Muscle layer of colon (tissue), 2 donors: ENCODE measurements around the gene OSBPL5.

ENCODE experiments used
- H3K27ac ChIP-seq: one replicate; pipeline ENCODE4 v1.7.0; 2013; ENCODE audit warnings: low read depth, mild to moderate bottlenecking, low read length, moderate library complexity
- H3K27me3 ChIP-seq, 2 donors: one replicate each; pipeline ENCODE4 v1.7.0; 2013; ENCODE audit warnings: low read length in 2 of 2, mild to moderate bottlenecking in 2 of 2; ENCODE audit not compliant: insufficient read depth in 2 of 2, control insufficient read depth in 1 of 2
- H3K36me3 ChIP-seq: one replicate; pipeline ENCODE4 v1.7.0; 2013; ENCODE audit warnings: mild to moderate bottlenecking, low read length; ENCODE audit not compliant: insufficient read depth
- H3K4me1 ChIP-seq: one replicate; pipeline ENCODE4 v1.7.0; 2013; ENCODE audit warnings: mild to moderate bottlenecking, low read length; ENCODE audit not compliant: insufficient read depth
- H3K4me3 ChIP-seq, 2 donors: one replicate each; pipeline ENCODE4 v1.7.0; 2013; ENCODE audit warnings: low read length in 2 of 2, low read depth in 1 of 2, mild to moderate bottlenecking in 1 of 2, moderate library complexity in 1 of 2
- H3K9ac ChIP-seq: one replicate; pipeline ENCODE4 v1.7.0; 2013; ENCODE audit warnings: low read length
- H3K9me3 ChIP-seq: one replicate; pipeline ENCODE4 v1.7.0; 2013; ENCODE audit warnings: mild to moderate bottlenecking, low read length
- donor health status: abdominal sarcoma.
- donor health status: Adenocarcinoma of cecum.

The OSBPL5 gene

GRCh38 chr11:3165916-3166267, 782 bp upstream of the OSBPL5 start:
- Histone ChIP-seq H3K9me3 (no peaks in the 10 kb centered on the region), H3K36me3 (no peaks in the 10 kb centered on the region), H3K4me3 (no peak overlapping the region), H3K4me1 (peaks cover 53% of the 10 kb centered on the region), H3K9ac (peak overlapping the region; percentile 49), H3K27ac (no peak overlapping the region), H3K27me3 (peaks cover 0 to 5% of the 10 kb centered on the region in 2 donors)

DNA sequence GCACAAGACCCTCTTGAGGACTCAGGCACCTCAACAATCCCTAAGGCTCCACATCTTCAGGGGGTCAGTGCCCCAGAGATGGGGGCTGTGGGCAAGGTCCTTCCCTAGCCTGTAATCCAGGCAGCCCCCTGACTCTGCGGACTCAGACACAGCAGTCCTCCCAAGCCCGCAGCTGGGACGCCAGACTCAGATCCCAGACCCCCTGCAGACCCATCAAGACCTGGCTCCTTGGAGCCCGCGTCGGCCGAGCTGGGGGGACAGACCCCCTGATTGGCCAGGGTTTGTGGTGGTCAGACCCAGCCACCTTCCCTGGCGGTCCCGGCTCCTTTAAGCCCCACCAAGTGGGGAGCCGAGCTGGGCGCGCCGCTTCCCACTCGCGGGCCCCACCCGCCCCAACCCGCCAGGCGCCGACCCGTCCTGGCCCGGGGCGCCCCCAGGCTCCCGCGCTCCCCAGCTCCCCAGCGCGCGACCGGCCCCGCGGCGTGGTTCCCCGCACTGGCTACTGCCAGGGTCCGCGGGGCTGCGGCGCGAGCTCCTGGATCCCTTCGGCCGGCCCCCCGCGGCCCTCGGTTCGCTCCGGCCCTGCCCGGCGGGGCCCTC, 458 bp downstream of the OSBPL5 start:
- Histone ChIP-seq H3K9ac (peak overlapping the region; percentile 91), H3K27ac (peak overlapping the region; percentile 76), H3K4me1 (peaks cover 50% of the 10 kb centered on the region), H3K4me3 (peak overlapping the region; percentile 10 to 91), H3K27me3 (no peaks in the 10 kb centered on the region), H3K36me3 (no peaks in the 10 kb centered on the region), H3K9me3 (no peaks in the 10 kb centered on the region)

GRCh38 chr11:3164138-3164551, 965 bp downstream of the OSBPL5 start:
- H3K4me1 ChIP-seq = peaks cover 50% of the 10 kb centered on the region
- peak overlapping the region; percentile 91 for H3K9ac ChIP-seq
- H3K27me3 ChIP-seq = no peaks in the 10 kb centered on the region
- peak overlapping the region; percentile 10 to 91 for H3K4me3 ChIP-seq
- H3K27ac ChIP-seq = peak overlapping the region; percentile 76
- no peaks in the 10 kb centered on the region for H3K36me3 ChIP-seq
- no peaks in the 10 kb centered on the region for H3K9me3 ChIP-seq

GRCh38 chr11:3163241-3163981, 1.7 kb downstream of the OSBPL5 start:
- Histone ChIP-seq H3K4me1 (peaks cover 54% of the 10 kb centered on the region), H3K9me3 (no peaks in the 10 kb centered on the region), H3K27ac (peak overlapping the region; percentile 76), H3K27me3 (no peaks in the 10 kb centered on the region), H3K9ac (peak overlapping the region; percentile 91), H3K4me3 (peak overlapping the region; percentile 10 to 91), H3K36me3 (no peaks in the 10 kb centered on the region)

DNA sequence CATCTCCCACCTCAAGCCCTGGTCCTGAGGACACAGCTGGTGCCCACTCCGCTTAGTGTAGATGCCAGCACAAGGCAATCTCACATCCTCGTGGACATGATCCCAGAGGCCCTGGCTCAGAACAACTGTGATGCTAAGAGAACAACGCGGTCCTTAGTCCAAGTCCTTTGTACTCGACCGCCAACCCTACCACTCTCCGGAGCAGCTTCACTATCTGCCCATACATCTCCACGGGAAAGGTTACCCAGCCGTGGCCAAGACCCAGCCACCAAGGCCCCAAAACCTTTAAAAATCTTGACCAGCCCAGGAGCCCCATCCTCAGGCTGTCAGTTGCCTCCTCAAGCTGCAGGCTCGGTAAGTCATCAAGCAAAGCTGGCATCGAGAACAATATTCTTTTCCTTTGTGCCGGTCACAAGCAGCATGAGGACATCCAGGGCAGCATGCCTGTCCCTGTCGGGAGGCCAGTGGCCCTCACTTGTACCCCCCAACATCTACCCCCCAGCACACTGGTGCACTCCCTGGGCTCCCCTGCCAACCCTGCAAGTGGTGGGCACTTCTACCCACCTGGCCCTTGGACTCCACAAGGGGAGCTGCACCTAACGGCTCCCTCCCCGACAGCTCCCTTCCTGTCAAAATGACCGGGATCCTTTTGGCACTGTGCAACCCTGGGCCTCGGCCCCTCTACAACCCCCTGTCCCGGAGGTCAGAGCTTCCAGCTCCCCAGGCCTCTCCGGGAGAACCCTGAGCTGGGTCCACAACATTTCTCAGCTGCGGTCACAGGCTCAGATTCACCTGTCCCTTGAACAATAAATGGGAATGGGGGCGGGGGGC, 2.5 kb downstream of the OSBPL5 start:
- Histone ChIP-seq H3K27me3 (no peaks in the 10 kb centered on the region), H3K4me1 (peaks cover 59% of the 10 kb centered on the region), H3K36me3 (no peaks in the 10 kb centered on the region), H3K9me3 (no peaks in the 10 kb centered on the region), H3K9ac (no peak overlapping the region), H3K4me3 (peak overlapping the region in 1 of 2 donors; percentile 3), H3K27ac (peak overlapping the region; percentile 53)

GRCh38 chr11:3161720-3162409, 3.2 kb downstream of the OSBPL5 start:
- Histone ChIP-seq H3K4me3 (peak overlapping the region in 1 of 2 donors; percentile 61), H3K27ac (peak overlapping the region; percentile 93), H3K36me3 (no peaks in the 10 kb centered on the region), H3K4me1 (peaks cover 66% of the 10 kb centered on the region), H3K9ac (no peak overlapping the region), H3K9me3 (no peaks in the 10 kb centered on the region), H3K27me3 (no peaks in the 10 kb centered on the region)

DNA sequence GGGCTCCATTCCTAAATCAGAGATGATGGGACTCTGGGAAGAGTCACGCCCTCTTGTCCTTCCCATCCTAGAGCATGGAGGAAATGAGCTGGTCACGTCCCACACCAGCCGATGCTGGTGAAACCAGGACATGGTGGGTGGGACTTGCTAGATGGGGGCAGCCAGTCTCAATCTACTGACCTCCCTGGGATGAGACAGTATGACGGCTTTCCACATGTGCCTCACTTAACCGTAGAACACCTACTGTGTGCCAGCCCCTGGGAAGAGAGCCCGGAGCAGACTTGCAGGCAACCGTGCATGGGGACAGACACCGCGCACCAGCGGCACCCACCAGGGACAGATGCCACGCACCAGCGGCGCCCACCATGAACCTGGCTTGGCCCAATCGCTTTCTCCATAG, 3.8 kb downstream of the OSBPL5 start:
- H3K4me1 ChIP-seq = peaks cover 70% of the 10 kb centered on the region
- peak overlapping the region; percentile 93 for H3K27ac ChIP-seq
- H3K27me3 ChIP-seq = no peaks in the 10 kb centered on the region
- peak overlapping the region in 1 of 2 donors; percentile 61 for H3K4me3 ChIP-seq
- H3K36me3 ChIP-seq = no peaks in the 10 kb centered on the region
- peak overlapping the region; percentile 65 for H3K9ac ChIP-seq
- H3K9me3 ChIP-seq = no peaks in the 10 kb centered on the region

- H3K9ac ChIP-seq = peak overlapping the region; percentile 69
- H3K4me1 ChIP-seq = peaks cover 75% of the 10 kb centered on the region
- H3K9me3 ChIP-seq = no peaks in the 10 kb centered on the region
- H3K27me3 ChIP-seq = no peaks in the 10 kb centered on the region
- H3K4me3 ChIP-seq = peak overlapping the region; percentile 60 to 61
- H3K27ac ChIP-seq = peak overlapping the region; percentile 93
- no peaks in the 10 kb centered on the region for H3K36me3 ChIP-seq
Measured at GRCh38 chr11:3160252-3161031, 4.7 kb downstream of the OSBPL5 start.

DNA sequence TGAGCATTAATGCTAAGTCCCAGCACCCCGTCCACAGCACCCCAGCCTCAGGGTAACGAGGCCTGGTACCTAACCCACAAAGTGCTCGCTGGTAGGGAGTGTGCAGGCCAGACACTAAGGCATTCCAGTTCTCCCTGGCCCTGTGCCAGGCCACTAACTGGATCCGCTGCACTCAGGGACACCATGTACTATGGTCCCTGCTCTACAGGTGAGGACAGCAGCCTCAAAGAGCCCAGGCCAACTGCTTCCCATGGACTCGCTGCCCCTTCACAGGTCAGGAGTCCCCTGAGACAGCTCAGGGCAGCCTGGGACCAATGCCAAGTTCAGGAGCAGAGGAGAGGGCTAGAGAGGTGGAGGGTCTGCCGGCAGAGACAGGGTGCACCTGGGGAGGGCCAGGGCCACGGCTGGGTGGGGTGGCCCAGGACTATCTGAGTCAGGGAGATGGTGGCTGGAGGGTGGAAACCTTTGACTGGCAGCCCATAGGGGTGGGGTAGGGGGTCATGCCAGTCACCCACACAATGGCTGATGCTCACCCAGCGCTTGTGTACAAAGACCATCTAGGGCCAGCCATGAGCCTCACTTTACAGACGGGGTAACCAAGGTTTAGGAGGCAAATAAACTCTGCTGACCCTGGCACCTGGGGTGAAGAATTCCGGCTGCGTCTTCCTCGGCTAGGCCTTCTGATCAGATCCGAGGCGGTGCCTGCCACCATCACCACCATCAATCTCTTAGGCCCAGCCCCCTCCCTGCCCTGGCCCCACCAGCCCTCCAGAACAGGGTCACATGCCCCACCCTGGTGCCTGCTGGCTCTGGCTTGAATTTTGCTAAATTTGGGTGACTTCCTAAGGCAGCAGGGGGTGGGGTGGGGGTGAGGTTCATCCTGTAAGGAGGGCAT, 5.6 kb downstream of the OSBPL5 start:
- Histone ChIP-seq H3K36me3 (no peaks in the 10 kb centered on the region), H3K4me1 (peaks cover 80% of the 10 kb centered on the region)

GRCh38 chr11:3158821-3159220, 6.3 kb downstream of the OSBPL5 start:
- Histone ChIP-seq H3K27me3 (no peaks in the 10 kb centered on the region), H3K4me3 (peak overlapping the region; percentile 60 to 61), H3K9me3 (no peaks in the 10 kb centered on the region), H3K9ac (peak overlapping the region; percentile 69), H3K4me1 (peaks cover 81% of the 10 kb centered on the region), H3K27ac (peak overlapping the region; percentile 93), H3K36me3 (no peaks in the 10 kb centered on the region)

More for the DNA sequence above, 5.6 kb downstream of the OSBPL5 start:
- Histone ChIP-seq H3K27ac (peak overlapping the region; percentile 93), H3K27me3 (no peaks in the 10 kb centered on the region), H3K9me3 (no peaks in the 10 kb centered on the region), H3K9ac (peak overlapping the region; percentile 69), H3K4me3 (peak overlapping the region; percentile 60 to 61)
